ENCODE measurements around the gene PLA2G4C.

Gene PLA2G4C

DNA sequence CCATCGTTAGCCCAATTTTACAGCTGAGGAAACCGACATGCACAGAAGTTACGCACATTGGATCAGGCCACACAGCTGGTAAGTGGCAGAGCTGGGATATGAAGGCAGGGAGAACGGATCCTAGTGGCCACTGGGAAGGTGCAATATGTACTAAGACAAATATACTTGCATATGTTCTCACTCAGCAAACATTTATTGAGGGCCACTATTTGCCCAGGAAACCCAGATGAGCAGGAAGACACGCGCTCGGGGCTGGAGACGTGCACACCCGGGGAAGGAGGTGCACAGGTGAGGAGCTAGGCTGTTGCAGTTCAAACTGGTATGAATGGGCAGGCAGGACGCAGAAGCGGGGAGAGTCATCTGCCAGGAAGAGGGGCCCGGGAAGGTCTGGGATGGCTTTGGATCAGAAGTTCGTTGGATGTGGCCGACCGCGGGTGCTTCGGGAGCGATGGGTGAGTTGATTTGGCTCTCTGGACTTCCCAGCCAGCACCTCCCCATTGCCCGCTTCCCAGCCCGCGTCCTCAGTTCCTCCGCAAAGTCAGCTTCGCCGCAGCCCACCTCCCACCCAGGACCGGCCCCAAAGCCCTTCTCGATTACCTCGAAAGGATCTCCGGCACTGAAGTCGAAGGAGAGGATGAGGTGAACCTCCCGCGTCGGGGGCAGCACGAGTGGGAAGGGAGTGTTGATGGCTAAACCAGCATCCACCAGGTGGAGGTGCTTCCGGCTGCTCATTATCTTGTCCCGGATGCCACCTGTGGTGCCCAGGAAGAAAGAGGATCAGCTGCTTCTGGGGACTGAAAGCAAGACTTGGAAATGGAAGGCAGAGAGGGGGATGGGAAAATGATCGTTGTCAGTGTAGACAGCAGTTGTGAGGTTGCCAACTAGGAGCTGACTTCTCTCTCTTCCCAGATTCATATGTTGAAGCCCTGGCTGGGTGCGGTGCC, 48.9 kb downstream of the PLA2G4C start:
- no peak for DNase-seq (ENCODE audit: low read depth in 2 of 3, low spot score in 2 of 3)

DNA sequence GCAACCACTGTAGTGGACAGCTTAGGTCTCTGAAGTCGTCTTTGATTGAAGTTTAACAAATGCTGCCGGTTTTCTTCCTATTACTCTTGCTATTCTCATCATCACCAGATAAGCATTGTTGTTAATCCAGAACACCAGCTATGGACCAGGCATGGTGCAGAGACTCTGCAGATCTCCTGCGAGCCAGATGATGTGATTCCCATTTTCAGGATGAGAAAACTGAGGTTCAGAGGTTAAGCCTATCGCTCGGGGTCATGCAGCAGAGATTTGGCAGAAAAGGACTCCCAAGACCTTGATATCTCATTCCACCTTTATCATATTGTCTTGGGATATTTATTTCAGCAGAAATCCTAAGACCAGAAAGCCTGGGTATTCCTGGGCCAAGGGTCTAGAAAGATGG, 50.2 kb downstream of the PLA2G4C start:
- no peak for DNase-seq (ENCODE audit: low read depth in 2 of 3, low spot score in 2 of 3)

- DNase-seq (ENCODE audit: low read depth in 2 of 3, low spot score in 2 of 3), result no peak
These were observed 51.3 kb downstream of the PLA2G4C start for GRCh38 chr19:48059331-48059730.

DNA sequence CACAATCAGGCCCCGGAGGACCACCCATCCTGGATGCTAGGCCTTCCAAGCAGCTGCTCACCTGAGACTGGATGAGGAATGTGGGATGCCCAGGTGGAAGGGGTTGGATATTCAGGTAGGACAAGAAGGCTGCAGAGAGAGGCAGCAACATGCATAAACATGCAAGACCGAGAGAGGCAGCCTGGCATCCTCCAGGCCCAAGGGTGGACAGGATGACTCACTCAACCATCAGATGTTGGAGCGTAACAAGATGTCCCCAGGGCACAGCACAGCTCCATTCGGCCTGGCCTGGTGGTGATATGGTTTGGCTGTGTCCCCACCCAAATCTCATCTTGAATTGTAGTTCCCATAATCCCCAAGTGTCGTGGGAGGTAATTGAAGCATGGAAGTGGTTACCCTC, 56.8 kb downstream of the PLA2G4C start:
- no peak for DNase-seq (ENCODE audit: low read depth in 2 of 3, low spot score in 2 of 3)

GRCh38 chr19:48053076-48053475, 57.5 kb downstream of the PLA2G4C start:
- DNase-seq (ENCODE audit: low read depth in 2 of 3, low spot score in 2 of 3), result no peak

DNA sequence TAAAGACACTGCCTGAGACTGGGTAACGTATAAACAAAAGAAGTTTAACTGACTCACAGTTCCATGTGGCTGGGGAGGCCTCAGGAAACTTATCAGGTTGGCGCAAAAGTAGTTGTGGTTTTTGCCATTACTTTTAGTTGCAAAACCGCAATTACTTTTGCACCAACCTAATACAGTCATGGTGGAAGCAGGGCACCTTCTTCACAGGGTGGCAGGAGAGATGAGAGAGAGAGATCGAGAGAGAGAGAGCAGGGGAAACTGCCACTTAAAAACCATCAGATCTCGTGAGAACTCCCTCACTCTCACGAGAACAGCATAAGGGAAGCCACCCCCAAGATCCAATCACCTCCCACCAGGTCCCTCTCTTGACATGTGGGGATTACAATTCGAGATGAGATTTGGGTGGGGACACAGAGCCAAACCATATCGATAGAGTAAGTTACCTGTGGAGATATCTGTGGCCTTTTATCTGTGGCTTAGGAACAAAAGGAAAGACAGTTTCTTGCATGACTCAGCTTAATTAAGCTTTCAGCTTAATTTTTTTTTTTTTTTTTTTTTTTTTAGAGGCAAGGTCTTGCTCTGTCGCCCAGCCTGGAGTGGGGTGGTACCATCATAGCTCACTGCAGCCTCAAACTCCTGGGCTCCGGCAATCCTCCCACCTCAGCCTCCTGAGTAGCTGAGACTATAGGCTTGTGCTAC, 59.1 kb downstream of the PLA2G4C start:
- no peak for DNase-seq (ENCODE audit: low read depth in 2 of 3, low spot score in 2 of 3)

- DNase-seq (ENCODE audit: low read depth in 2 of 3, low spot score in 2 of 3), result no peak
These were observed 66.1 kb downstream of the PLA2G4C start for GRCh38 chr19:48044561-48044960.

- DNase-seq (ENCODE audit: low read depth in 2 of 3, low spot score in 2 of 3), result no peak
These were observed 66.8 kb downstream of the PLA2G4C start, which contains the start of gene CABP5 for GRCh38 chr19:48043675-48044258. Gene CABP5 (minus strand): TSS chr19:48044079. CDS start chr19:48043922, 157 bp downstream.

- DNase-seq (ENCODE audit: low read depth in 2 of 3, low spot score in 2 of 3), result no peak
These were observed 68.6 kb downstream of the PLA2G4C start for GRCh38 chr19:48041877-48042580.

- no peak for DNase-seq (ENCODE audit: low read depth in 2 of 3, low spot score in 2 of 3)
These were observed 73.9 kb downstream of the PLA2G4C start for GRCh38 chr19:48036765-48037164.

DNA sequence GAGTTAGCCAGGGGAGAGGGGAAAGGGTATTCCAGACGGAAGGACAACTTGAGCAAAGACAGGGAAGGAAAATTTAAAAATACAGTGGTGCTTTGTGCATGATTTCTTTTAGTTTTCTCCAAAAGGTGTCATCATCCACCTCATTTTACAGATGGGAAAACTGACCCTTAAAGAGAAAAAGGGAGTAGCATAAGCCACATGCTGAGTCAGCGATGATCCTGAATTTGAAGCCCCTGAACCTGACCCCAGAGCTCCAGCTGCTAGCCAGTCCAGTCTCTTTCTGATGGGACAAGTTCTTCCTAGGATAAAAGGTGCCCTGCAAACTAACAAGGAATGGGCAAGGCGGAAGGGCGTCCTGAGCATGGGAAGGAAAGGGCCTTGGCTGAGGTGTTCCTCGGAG, 77.0 kb downstream of the PLA2G4C start:
- no peak for DNase-seq (ENCODE audit: low read depth in 2 of 3, low spot score in 2 of 3)

- no peak for DNase-seq (ENCODE audit: low read depth in 2 of 3, low spot score in 2 of 3)
These were observed 80.5 kb downstream of the PLA2G4C start for GRCh38 chr19:48030073-48030472.

GRCh38 chr19:48029431-48029830, 81.2 kb downstream of the PLA2G4C start:
- no peak for DNase-seq (ENCODE audit: low read depth in 2 of 3, low spot score in 2 of 3)

- DNase-seq (ENCODE audit: low read depth in 2 of 3, low spot score in 2 of 3), result no peak
These were observed 85.1 kb downstream of the PLA2G4C start for GRCh38 chr19:48025480-48025879.

DNA sequence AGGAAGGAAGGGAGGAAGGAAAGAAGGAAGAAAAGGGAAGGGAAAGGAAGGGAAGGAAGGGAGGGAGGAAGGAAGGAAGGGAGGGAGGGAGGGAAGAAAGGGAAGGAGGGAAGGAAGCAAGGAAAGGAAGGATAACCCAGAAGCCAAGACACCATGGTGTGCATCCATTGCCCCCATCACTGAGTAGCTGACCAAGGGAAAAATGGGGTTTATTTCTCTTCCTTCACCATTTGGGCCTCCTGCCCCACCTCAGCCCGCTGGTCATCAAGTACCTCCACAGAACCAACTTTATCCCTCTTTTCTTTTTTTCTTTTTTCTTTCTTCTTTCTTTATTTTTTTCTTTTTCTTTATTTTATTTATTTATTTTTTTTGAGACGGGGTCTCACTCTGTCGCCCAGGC, 87.1 kb downstream of the PLA2G4C start:
- no peak for DNase-seq (ENCODE audit: low read depth in 2 of 3, low spot score in 2 of 3)

- no peak for DNase-seq (ENCODE audit: low read depth in 2 of 3, low spot score in 2 of 3)
These were observed 87.6 kb downstream of the PLA2G4C start for GRCh38 chr19:48023011-48023410.

DNA sequence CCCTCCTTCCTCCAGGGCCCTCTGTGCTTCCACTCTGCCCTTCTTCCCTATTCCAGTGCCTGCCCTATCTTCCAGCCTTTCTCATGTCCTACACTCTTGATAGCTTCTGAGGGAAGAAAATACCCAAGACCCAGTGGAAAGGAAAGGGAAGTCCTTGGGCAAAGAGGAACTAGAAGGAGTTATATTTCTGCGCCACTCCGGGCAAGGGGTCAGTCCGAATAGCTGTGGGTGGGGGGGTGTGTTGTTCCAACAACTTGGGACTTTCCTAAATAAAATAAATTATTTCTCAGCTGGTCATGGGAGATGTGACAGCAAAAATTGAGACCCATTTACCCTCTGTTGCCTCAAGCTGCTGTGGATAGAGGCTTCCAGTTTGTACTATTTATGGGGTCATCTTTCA, 89.9 kb downstream of the PLA2G4C start:
- no peak for DNase-seq (ENCODE audit: low read depth in 2 of 3, low spot score in 2 of 3)

GRCh38 chr19:48010932-48011758, 99.5 kb downstream of the PLA2G4C start:
- no peak for DNase-seq (ENCODE audit: low read depth in 2 of 3, low spot score in 2 of 3)

- peak in 1 of 3 experiments; percentile 0 for DNase-seq (ENCODE audit: low read depth in 2 of 3, low spot score in 2 of 3)
These were observed 103.9 kb downstream of the PLA2G4C start for GRCh38 chr19:48006762-48007161.

DNA sequence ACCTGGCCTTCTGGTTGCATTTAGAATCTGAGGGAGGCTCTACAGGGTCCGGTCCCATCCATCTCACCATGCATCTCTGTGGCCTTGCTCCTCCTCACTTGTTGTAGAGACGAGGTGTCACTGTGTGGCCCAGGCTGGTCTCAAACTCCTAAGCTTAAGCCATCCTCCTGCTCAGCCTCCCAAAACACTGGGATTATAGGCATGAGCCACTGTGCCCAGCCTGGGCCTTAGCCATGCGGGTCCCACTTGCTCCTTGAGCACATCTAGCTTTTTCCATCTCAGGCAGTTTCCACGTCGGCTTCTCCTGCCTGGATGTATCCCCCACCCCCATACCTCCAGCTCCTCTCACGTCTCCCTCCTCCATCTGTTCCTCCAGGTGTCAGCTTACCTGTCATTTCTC, 106.4 kb downstream of the PLA2G4C start:
- DNase-seq (ENCODE audit: low read depth in 2 of 3, low spot score in 2 of 3), result no peak

Measured in activated CD8-positive, alpha-beta memory T cell treated with anti-CD3 and anti-CD28 coated beads for 48 hours (primary cell).